KG1 (cell line): ENCODE results near the gene MEF2C.
"Not testable (repeated sequence)": the region's sequence is repeated elsewhere in the genome, so short reads cannot be mapped to it uniquely, and the experiment has no call there.

Source experiments
- DNase-seq: peaks from one replicate; lab custom pipeline; 2025; lab: John Stamatoyannopoulos, UW

Gene MEF2C

GRCh38 chr5:88798933-88799332 lies 84.1 kb downstream of the MEF2C start:
- not testable (repeated sequence) for DNase-seq

- not testable (repeated sequence) for DNase-seq
Observed at GRCh38 chr5:88793797-88794196, 89.2 kb downstream of the MEF2C start.

- no peak for DNase-seq
Observed at GRCh38 chr5:88792144-88792840, 90.7 kb downstream of the MEF2C start.

- no peak for DNase-seq
Observed at GRCh38 chr5:88787856-88788255, 95.1 kb downstream of the MEF2C start.

- no peak for DNase-seq
Observed at GRCh38 chr5:88786789-88787188, 96.2 kb downstream of the MEF2C start.

- DNase-seq = no peak
Observed at GRCh38 chr5:88785746-88786565, 97.0 kb downstream of the MEF2C start.

GRCh38 chr5:88782571-88782970 lies 100.4 kb downstream of the MEF2C start:
- no peak for DNase-seq

GRCh38 chr5:88780736-88781135 lies 102.2 kb downstream of the MEF2C start:
- no peak for DNase-seq

GRCh38 chr5:88778736-88779135 lies 104.2 kb downstream of the MEF2C start:
- DNase-seq = no peak

GRCh38 chr5:88776692-88777091 lies 106.3 kb downstream of the MEF2C start:
- DNase-seq = no peak

GRCh38 chr5:88772831-88773230 lies 110.2 kb downstream of the MEF2C start:
- DNase-seq = no peak

- DNase-seq = no peak
Observed at GRCh38 chr5:88772047-88772446, 110.9 kb downstream of the MEF2C start.

- DNase-seq = no peak
Observed at GRCh38 chr5:88770276-88771257, 112.4 kb downstream of the MEF2C start.

GRCh38 chr5:88769165-88769564 lies 113.8 kb downstream of the MEF2C start:
- DNase-seq = no peak

- DNase-seq = no peak
Observed at GRCh38 chr5:88768411-88768810, 114.6 kb downstream of the MEF2C start.

- DNase-seq = no peak
Observed at GRCh38 chr5:88765798-88766197, 117.2 kb downstream of the MEF2C start.

- no peak for DNase-seq
Observed at GRCh38 chr5:88765171-88765570, 117.8 kb downstream of the MEF2C start.

- no peak for DNase-seq
Observed at GRCh38 chr5:88761939-88762338, 121.0 kb downstream of the MEF2C start.

- no peak for DNase-seq
Observed at GRCh38 chr5:88761269-88761850, 121.6 kb downstream of the MEF2C start.

- no peak for DNase-seq
Observed at GRCh38 chr5:88760527-88760926, 122.5 kb downstream of the MEF2C start.

GRCh38 chr5:88758591-88758990 lies 124.4 kb downstream of the MEF2C start:
- no peak for DNase-seq

GRCh38 chr5:88758184-88758583 lies 124.8 kb downstream of the MEF2C start:
- no peak for DNase-seq
